Measurements from ENCODE around the gene CLEC2D.
"Not testable (repeated sequence)": the region's sequence is repeated elsewhere in the genome, so short reads cannot be mapped to it uniquely, and the experiment has no call there.

CLEC2D gene

DNA sequence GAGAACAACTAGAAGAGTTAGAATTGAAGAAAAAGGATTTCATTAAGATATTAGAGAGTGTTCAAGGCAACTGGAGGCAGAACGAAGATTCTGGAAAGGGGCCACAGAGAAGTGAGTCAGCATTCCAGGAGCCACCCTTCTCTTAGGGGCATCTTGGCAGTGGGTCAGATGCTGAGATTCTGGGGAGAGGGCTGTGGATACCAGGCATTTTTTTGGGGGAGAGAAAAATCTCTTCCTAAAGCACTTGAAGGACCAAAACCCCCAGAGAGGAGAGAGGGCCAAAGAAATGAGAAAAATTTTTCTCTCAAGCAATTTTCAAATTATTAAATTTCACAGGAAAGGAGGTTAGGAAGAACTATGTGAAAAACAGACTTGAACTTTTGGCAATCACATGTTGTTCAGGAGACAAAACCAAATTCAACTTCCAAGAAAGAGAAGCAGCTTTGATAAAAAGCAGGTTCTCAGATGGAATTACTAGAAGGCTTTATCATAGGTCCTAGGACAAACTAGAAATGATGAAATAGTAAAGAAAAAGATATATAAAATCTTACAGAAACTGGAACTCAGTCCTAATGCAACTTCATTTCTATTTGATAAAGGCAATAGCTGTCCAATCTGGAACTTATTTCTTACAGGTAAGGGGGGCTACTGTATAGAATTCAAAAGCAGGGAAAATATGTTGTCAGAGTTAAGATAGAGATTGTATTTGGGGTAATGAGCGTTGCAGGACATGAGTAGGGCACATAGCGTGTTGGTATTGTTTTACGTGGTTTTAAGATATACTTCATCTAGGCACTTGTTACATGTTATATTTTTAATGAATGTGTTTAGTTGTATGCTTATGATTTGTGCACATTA, 1.1 kb upstream of the CLEC2D start:
- H2AK5ac ChIP-seq (ENCODE audit: low read depth, low read length), result no peak overlapping the region
- H3K14ac ChIP-seq (ENCODE audit: low read length), result no peak overlapping the region
- H3K4me1 ChIP-seq (ENCODE audit: control insufficient read depth in 2 of 2, insufficient read depth in 1 of 2, low read depth in 1 of 2, low read length in 2 of 2), result peaks cover 0 to under 1% of the 10 kb centered on the region in 2 donors
- no peak overlapping the region for H2BK12ac ChIP-seq (ENCODE audit: low read length)
- H2BK5ac ChIP-seq (ENCODE audit: low read length), result no peak overlapping the region
- no peak overlapping the region for H3K27ac ChIP-seq (replicated peaks; ENCODE audit: low read length)
- H3K4me2 ChIP-seq (ENCODE audit: insufficient read depth, low read length, poor library complexity, severe bottlenecking), result no peak overlapping the region
- H3K79me1 ChIP-seq (ENCODE audit: low read depth, low read length), result no peaks in the 10 kb centered on the region
- no peaks in the 10 kb centered on the region for H3K27me3 ChIP-seq (ENCODE audit: control insufficient read depth in 3 of 3, insufficient read depth in 3 of 3, low read depth in 1 of 3, low read length in 3 of 3)
- H3K4ac ChIP-seq (ENCODE audit: low read length), result no peak overlapping the region
- no peak overlapping the region for H3K23ac ChIP-seq (ENCODE audit: low read depth, low read length, poor library complexity)
- peaks cover 0 to 4% of the 10 kb centered on the region in 2 donors for H3K9me3 ChIP-seq (replicated peaks in 1 of 2; ENCODE audit: control insufficient read depth in 2 of 2, insufficient read depth in 1 of 2, low read depth in 1 of 2, low read length in 2 of 2)
- no peak overlapping the region for H2AFZ ChIP-seq (ENCODE audit: low read length)
- H3K36me3 ChIP-seq (replicated peaks in 1 of 2; ENCODE audit: control insufficient read depth in 2 of 2, insufficient read depth in 2 of 2, low read length in 2 of 2), result peaks cover 0 to 36% of the 10 kb centered on the region in 2 donors
- no peak for DNase-seq (ENCODE audit: low spot score)
- 100% methylated on average over 3 of the region's 4 CpGs; no CpG with 5 or more reads in 1 of the 2 donors for WGBS, 2 donors (ENCODE audit: extremely low coverage in 2 of 2, insufficient read length in 2 of 2, insufficient replicate concordance in 1 of 2)
- H3K9ac ChIP-seq (ENCODE audit: low read depth, low read length, poor library complexity), result no peak overlapping the region
- no peak overlapping the region for H4K91ac ChIP-seq (ENCODE audit: low read depth, low read length, poor library complexity)
- H4K8ac ChIP-seq (ENCODE audit: low read depth, low read length), result no peak overlapping the region
- H2BK120ac ChIP-seq (ENCODE audit: low read depth, low read length), result no peak overlapping the region
- H2BK15ac ChIP-seq (ENCODE audit: low read length), result no peak overlapping the region
- no peak overlapping the region for H3K4me3 ChIP-seq (ENCODE audit: low read length in 2 of 2)
- H3K18ac ChIP-seq (ENCODE audit: low read length), result no peak overlapping the region

DNA sequence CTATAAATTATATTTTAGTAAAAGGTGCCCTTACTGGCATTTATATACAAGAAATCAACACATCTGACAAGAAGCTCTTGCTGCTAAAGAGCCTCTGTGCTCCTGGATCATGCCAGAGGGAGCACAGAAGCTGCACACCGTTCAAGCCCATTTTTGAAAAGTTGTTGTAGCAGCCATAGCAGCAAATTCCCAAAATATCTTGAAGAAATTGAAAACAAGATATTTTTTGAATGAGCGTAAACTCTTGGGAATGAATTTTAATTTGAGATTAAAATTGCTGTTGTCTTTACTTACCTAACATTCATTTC, 540 bp upstream of the CLEC2D start:
- Histone ChIP-seq H2BK15ac (ENCODE audit: low read length) (no peak overlapping the region), H3K9ac (ENCODE audit: low read depth, low read length, poor library complexity) (no peak overlapping the region), H3K9me3 (replicated peaks in 1 of 2; ENCODE audit: control insufficient read depth in 2 of 2, insufficient read depth in 1 of 2, low read depth in 1 of 2, low read length in 2 of 2) (peaks cover 0 to 4% of the 10 kb centered on the region in 2 donors), H3K14ac (ENCODE audit: low read length) (no peak overlapping the region), H2AK5ac (ENCODE audit: low read depth, low read length) (no peak overlapping the region), H3K4me2 (ENCODE audit: insufficient read depth, low read length, poor library complexity, severe bottlenecking) (no peak overlapping the region), H2BK5ac (ENCODE audit: low read length) (no peak overlapping the region), H3K36me3 (replicated peaks in 1 of 2; ENCODE audit: control insufficient read depth in 2 of 2, insufficient read depth in 2 of 2, low read length in 2 of 2) (peaks cover 0 to 36% of the 10 kb centered on the region in 2 donors), H2BK12ac (ENCODE audit: low read length) (no peak overlapping the region), H4K91ac (ENCODE audit: low read depth, low read length, poor library complexity) (no peak overlapping the region), H2AFZ (ENCODE audit: low read length) (no peak overlapping the region), H3K27me3 (ENCODE audit: control insufficient read depth in 3 of 3, insufficient read depth in 3 of 3, low read depth in 1 of 3, low read length in 3 of 3) (no peaks in the 10 kb centered on the region), H3K27ac (replicated peaks; ENCODE audit: low read length) (no peak overlapping the region), H4K8ac (ENCODE audit: low read depth, low read length) (no peak overlapping the region), H3K23ac (ENCODE audit: low read depth, low read length, poor library complexity) (no peak overlapping the region), H3K4ac (ENCODE audit: low read length) (no peak overlapping the region), H2BK120ac (ENCODE audit: low read depth, low read length) (no peak overlapping the region), H3K79me1 (ENCODE audit: low read depth, low read length) (no peaks in the 10 kb centered on the region), H3K4me3 (ENCODE audit: low read length in 2 of 2) (no peak overlapping the region), H3K4me1 (ENCODE audit: control insufficient read depth in 2 of 2, insufficient read depth in 1 of 2, low read depth in 1 of 2, low read length in 2 of 2) (peaks cover 4 to 6% of the 10 kb centered on the region in 2 donors), H3K18ac (ENCODE audit: low read length) (no peak overlapping the region)
- no peak for DNase-seq (ENCODE audit: low spot score)
- WGBS, 2 donors (ENCODE audit: extremely low coverage in 2 of 2, insufficient read length in 2 of 2, insufficient replicate concordance in 1 of 2), result no CpG with 5 or more reads among the region's 2 CpGs

DNA sequence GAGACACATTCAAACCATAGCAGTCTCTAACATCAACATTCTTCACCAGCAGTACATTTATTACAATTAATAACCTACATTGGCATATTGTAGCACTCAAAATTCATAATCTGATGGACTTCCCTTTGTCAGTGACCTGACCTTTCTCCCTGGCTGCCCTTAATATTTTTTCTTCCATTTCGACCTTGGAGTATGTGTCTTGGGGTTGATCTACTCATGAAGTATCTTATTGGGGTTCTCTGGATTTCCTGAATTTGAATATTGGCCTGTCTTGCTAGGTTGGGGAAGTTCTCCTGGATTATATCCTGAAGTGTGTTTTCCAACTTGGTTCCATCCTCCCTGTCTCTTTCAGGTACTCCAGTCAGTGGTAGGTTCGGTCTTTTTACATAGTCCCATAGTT, 2.8 kb downstream of the CLEC2D start:
- not testable (repeated sequence) for H2BK5ac ChIP-seq (ENCODE audit: low read length); H2BK12ac ChIP-seq (ENCODE audit: low read length); H3K9ac ChIP-seq (ENCODE audit: low read depth, low read length, poor library complexity); H2AFZ ChIP-seq (ENCODE audit: low read length); H3K4ac ChIP-seq (ENCODE audit: low read length); H3K79me1 ChIP-seq (ENCODE audit: low read depth, low read length); H3K18ac ChIP-seq (ENCODE audit: low read length); H4K8ac ChIP-seq (ENCODE audit: low read depth, low read length); H3K4me1 ChIP-seq (ENCODE audit: control insufficient read depth in 2 of 2, insufficient read depth in 1 of 2, low read depth in 1 of 2, low read length in 2 of 2); H3K27ac ChIP-seq (replicated peaks; ENCODE audit: low read length); H3K14ac ChIP-seq (ENCODE audit: low read length); H2AK5ac ChIP-seq (ENCODE audit: low read depth, low read length); DNase-seq (ENCODE audit: low spot score); H3K23ac ChIP-seq (ENCODE audit: low read depth, low read length, poor library complexity); H2BK15ac ChIP-seq (ENCODE audit: low read length); H3K4me2 ChIP-seq (ENCODE audit: insufficient read depth, low read length, poor library complexity, severe bottlenecking); H4K91ac ChIP-seq (ENCODE audit: low read depth, low read length, poor library complexity); H2BK120ac ChIP-seq (ENCODE audit: low read depth, low read length); H3K4me3 ChIP-seq (ENCODE audit: low read length in 2 of 2); H3K27me3 ChIP-seq (ENCODE audit: control insufficient read depth in 3 of 3, insufficient read depth in 3 of 3, low read depth in 1 of 3, low read length in 3 of 3)
- H3K9me3 ChIP-seq (replicated peaks in 1 of 2; ENCODE audit: control insufficient read depth in 2 of 2, insufficient read depth in 1 of 2, low read depth in 1 of 2, low read length in 2 of 2), result peaks cover 0 to 18% of the 10 kb centered on the region in 2 donors
- no CpG with 5 or more reads among the region's 2 CpGs for WGBS, 2 donors (ENCODE audit: extremely low coverage in 2 of 2, insufficient read length in 2 of 2, insufficient replicate concordance in 1 of 2)
- peaks cover 4 to 23% of the 10 kb centered on the region in 2 donors for H3K36me3 ChIP-seq (replicated peaks in 1 of 2; ENCODE audit: control insufficient read depth in 2 of 2, insufficient read depth in 2 of 2, low read length in 2 of 2)

DNA sequence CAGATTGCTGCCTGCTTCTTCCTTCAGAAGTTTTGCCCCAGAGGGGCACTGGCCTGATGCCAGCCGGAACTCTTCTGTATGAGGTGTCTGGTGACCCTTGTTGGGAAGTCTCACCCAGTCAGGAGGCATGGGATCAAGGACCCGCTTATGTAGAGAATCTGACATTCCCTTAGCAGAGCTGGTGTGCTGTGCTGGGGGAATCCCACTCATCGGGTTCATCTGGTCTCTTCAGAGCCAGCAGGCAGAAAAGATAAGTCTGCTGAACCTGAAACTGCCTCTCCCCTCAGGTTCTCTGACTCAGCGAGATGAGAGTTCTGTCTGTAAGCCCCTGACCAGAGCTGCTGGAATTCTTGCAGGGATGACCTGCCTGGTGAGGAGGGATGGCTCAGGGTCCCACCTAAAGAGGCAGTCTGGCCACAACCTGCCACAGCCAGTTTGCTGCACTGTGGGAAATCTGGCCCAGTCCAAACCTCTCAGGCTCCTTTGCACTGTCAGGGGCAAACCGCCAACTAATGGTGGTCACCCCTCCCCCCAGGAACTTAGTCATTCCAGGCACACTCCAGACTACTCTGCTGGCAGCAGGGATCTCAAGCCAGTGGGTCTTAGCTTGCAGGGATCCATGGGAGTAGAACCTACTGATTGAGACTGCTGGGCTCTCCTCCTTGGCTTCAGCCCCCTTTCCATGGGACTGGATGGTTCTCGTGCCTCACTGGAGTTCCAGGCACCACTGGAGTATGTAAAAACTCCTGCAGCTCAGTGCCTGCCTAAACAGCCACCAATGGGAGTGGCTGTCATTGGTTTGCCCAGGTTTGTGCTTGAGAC, 4.1 kb downstream of the CLEC2D start:
- DNase-seq (ENCODE audit: low spot score), result no peak
- H4K8ac ChIP-seq (ENCODE audit: low read depth, low read length), result no peak overlapping the region
- no CpG with 5 or more reads among the region's 6 CpGs for WGBS, 2 donors (ENCODE audit: extremely low coverage in 2 of 2, insufficient read length in 2 of 2, insufficient replicate concordance in 1 of 2)
- H2AK5ac ChIP-seq (ENCODE audit: low read depth, low read length), result no peak overlapping the region
- no peaks in the 10 kb centered on the region for H3K79me1 ChIP-seq (ENCODE audit: low read depth, low read length)
- no peak overlapping the region for H4K91ac ChIP-seq (ENCODE audit: low read depth, low read length, poor library complexity)
- no peaks in the 10 kb centered on the region for H3K27me3 ChIP-seq (ENCODE audit: control insufficient read depth in 3 of 3, insufficient read depth in 3 of 3, low read depth in 1 of 3, low read length in 3 of 3)
- H3K4me2 ChIP-seq (ENCODE audit: insufficient read depth, low read length, poor library complexity, severe bottlenecking), result no peak overlapping the region
- no peak overlapping the region for H3K4me3 ChIP-seq (ENCODE audit: low read length in 2 of 2)
- H3K23ac ChIP-seq (ENCODE audit: low read depth, low read length, poor library complexity), result no peak overlapping the region
- H3K9ac ChIP-seq (ENCODE audit: low read depth, low read length, poor library complexity), result peak overlapping the region; percentile 12
- no peak overlapping the region for H3K4ac ChIP-seq (ENCODE audit: low read length)
- peak overlapping the region; percentile 48 for H3K18ac ChIP-seq (ENCODE audit: low read length)
- no peak overlapping the region for H2BK15ac ChIP-seq (ENCODE audit: low read length)
- H3K27ac ChIP-seq (replicated peaks; ENCODE audit: low read length), result no peak overlapping the region
- H2BK5ac ChIP-seq (ENCODE audit: low read length), result peak overlapping the region; percentile 5
- H3K9me3 ChIP-seq (replicated peaks in 1 of 2; ENCODE audit: control insufficient read depth in 2 of 2, insufficient read depth in 1 of 2, low read depth in 1 of 2, low read length in 2 of 2), result peaks cover 0 to 18% of the 10 kb centered on the region in 2 donors
- H2BK120ac ChIP-seq (ENCODE audit: low read depth, low read length), result no peak overlapping the region
- H3K4me1 ChIP-seq (ENCODE audit: control insufficient read depth in 2 of 2, insufficient read depth in 1 of 2, low read depth in 1 of 2, low read length in 2 of 2), result peaks cover 4 to 6% of the 10 kb centered on the region in 2 donors
- peaks cover 4 to 23% of the 10 kb centered on the region in 2 donors for H3K36me3 ChIP-seq (replicated peaks in 1 of 2; ENCODE audit: control insufficient read depth in 2 of 2, insufficient read depth in 2 of 2, low read length in 2 of 2)
- no peak overlapping the region for H3K14ac ChIP-seq (ENCODE audit: low read length)
- H2BK12ac ChIP-seq (ENCODE audit: low read length), result peak overlapping the region; percentile 41
- no peak overlapping the region for H2AFZ ChIP-seq (ENCODE audit: low read length)

Data from neuronal stem cell (in vitro differentiated cells).